GM21737 (cell line): ENCODE measurements around the gene RAP2C.

Experiments used
- ATAC-seq: cut with Tn5 transposase; IDR thresholded peaks from one replicate; pipeline ENCODE4 v1.9.1; 2021; ENCODE audit warnings: mild to moderate bottlenecking, moderate library complexity; ENCODE audit not compliant: unreplicated experiment

Gene RAP2C

DNA sequence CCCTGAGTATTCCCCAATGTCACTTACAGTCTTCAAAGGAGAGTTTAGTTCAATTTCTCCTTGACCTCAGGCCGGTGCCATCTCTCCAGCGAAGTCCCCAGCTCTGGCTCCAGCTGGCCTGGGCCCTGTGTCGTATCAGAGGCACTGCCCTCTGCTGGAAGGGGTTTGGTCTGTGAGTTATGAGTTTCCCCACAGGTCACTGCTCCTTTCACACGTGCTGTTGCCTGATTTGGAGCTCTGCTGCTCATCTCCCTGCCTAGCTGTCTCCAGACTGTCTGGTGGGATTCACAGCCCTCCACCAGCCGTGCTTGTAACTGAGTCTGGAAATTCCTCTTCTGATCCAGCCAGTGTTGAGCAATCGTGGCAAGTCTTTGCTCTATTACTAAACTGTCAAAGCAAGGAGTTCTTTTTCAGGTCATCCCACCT lies at the start of gene RAP2C:
Gene RAP2C (minus strand): TSS at position 105 of the 426 bp plus-strand sequence. CDS start 2,179 bp downstream, outside the sequence.
- ATAC-seq: peak; percentile 62

DNA sequence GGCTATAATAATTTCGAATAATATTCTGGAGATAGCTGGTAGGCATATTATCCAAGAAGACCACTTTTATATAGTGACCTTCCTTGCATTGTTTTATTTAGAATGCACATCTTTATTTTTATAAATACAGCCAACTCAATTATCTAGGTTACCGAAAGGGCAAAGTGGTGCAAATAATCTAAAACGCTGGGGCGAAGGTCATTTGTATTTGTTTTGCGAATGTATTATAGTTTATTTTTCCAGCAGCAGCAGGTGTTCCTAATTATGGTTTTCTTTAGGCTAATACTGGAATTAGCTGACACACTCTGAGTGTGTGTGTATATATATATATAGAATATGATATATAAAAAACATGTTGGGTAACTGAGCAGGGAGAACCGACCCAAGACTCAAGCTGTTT lies 48.1 kb upstream of the RAP2C start:
- ATAC-seq: no peak

GRCh38 chrX:132266583-132267355 lies 47.5 kb upstream of the RAP2C start:
- no peak for ATAC-seq

DNA sequence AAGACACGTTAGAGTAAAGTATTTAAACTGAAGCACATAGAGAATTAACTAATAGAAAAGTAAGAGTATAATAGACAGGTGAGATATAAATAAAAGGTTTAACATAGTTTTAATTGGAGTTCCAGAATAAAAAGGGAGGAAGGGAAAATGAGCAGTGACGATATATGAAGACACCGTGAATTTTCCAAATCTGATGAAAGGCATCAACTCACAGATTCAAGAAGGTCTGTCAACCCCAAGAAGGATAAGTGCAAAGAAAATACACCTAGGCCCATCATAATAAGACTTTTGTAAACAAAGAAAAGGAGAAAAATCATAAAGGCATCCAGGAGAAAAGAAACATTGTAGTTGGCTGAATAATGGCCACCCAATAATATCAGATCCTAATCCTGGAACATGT lies 43.9 kb upstream of the RAP2C start:
- no peak for ATAC-seq

DNA sequence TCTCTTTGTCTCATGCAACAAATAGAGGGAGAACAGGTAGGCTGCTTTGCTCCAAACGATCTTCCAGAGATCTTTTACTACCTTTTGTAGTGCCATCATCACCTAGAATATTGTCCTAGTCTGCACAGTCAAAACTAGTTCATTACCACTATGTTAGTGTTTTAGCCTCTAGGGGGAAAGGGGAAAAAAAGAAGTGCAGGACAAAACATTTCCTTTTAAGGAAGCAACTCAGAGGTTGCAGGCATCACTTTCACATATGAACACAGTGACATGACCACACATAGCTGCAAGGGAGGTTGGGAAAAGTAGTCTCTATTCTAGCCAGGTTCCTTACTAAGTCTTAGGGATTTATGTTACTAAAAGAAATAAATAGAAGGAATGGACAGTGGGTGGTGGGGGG lies 39.3 kb upstream of the RAP2C start:
- ATAC-seq: no peak

DNA sequence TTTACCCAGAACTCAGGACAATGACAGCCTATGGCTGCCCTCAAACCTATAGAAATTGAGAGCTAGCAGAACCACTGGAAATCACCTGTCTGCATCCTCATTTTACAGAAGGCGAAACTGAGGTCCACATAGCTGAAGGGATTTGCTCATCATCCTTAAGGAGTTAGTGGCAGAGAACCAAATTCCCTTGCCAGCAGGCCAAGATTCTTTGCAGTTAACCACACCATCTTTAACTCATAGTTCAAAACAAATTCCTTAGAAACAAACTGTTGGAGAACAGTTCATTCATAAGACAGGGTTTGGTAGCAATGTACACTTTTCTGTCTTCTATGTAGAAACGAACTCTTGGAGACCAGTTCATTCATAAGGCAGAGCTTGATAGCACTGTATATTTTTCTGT lies 37.9 kb upstream of the RAP2C start:
- ATAC-seq: no peak

DNA sequence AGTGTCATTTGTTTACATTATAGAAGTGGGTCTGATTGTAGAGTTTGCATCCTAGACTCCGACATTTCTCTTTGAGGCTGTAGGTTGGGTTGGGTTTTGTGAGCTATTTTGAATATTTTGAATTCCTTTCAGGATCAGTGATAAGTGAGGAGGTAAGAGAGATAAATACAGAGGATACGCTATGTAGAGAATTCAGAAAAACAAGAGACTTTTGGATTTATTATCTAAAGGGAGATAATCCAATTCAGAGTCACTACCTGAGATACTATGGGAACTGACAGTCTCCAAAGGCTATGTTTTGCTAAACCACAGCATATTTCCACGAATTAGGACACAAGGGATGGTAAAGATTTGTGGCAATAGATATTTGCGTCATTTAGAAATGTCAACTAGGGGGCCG lies 16.9 kb upstream of the RAP2C start:
- ATAC-seq: no peak

DNA sequence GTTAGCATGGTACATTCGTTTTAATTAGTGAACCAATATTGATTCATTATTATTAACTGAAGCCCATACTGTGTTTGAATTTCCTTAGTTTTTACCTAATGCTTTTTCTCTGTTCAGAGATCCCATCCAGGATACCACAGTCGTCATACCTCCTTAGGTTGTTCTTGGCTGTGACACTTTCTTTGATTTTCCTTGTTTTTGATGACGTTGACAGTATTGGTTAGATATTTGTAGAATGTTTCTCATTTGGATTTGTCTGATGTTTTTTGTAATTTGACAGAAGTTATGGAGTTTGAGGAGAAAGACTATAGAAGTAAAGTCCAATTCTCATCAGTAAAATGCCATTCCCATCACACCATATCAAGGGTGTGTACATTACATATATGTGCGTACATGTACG lies 16.2 kb upstream of the RAP2C start:
- ATAC-seq: no peak

DNA sequence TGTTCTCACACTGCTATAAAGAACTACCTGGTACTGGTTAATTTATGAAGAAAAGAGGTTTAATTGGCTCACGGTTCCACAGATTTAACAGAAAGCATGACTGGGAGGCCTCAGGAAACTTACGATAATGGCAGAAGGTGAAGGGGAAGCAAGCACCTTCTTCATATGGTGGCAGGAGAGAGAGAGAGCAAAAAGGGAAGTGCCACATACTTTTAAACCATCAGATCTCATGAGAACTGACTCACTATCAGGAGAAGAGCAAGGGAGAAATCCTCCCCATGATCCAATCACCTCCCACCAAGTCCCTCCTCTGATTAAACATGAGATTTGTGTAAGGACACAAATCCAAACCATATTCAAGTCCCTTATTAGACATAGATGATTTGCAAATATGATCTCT lies 12.3 kb upstream of the RAP2C start:
- no peak for ATAC-seq

DNA sequence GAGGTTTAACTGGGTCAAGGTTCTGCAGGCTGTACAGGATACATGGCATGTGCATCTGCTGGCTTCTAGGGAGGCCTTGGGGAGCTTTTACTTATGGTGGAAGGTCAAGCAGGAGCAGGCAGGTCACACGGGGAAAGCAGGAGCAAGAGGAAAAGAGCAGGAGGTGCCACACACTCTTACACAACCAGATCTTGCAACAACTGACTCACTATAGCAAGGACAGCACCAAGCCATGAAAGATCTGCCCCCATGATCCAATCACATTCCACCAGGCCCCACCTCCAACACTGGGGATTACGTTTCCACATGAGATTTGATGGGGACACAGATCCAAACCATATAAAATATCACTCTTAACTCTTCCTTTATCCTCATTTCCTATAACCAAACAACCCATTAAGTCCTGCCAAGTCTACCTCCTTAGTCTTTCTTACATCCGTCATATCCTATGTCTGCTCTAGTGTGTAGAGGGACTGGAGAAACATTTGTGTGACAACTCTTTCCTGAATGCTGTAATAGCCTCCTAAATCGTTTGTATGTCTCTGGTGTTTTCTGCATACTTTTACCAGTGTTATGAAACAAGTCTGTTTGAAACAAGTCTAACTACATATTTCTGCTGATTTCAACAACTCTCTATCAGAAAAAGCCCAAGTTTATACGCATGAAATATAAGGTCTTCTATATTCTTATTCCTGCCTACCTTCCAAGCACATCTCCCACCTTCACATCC lies 8.3 kb upstream of the RAP2C start:
- no peak for ATAC-seq

GRCh38 chrX:132226169-132226568 lies 6.9 kb upstream of the RAP2C start:
- ATAC-seq: no peak

GRCh38 chrX:132218100-132218812 lies 991 bp downstream of the RAP2C start:
- peak; percentile 52 for ATAC-seq

DNA sequence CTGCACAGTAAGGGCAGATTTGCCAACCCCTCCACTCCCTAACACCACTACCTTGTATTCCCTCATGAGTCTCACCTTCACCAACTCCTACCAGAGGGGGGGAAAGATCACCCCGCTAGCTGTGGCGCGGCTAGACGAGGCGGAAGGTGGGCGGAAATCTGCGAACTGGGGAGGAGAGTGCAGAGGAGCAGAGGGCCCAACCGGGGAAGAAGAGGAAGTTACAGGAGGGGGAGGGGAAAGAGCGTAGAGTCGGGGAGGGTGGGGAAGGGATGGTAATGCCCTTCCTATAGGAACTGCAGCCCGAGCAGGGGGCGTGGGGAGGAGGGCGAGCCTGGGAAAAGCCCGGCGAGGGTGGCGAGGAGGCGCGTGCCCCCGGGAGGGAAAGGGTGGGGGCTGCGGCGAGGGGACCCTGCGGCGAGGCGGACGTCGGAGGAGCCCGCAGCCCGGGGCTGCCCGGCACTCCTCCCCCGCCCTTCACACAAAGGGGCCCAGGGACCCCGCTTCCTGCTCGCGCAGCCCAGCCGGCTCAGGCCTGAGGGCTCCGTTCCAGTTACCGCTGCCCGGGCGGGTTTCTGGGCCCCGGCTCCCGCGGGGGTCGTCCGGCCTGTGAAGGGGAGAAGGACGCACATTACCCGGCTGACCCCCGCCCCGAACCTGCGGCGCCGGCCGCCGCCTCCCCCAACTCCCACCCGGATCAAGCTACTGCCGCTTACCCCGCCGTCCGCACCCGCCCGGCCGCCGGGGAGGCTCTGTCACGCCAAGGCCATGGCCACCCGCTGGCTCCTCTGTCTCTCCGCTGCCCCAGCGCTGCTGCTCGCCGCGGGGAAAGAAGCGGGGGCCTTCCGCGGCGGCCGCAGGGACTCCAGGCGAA lies 1.8 kb downstream of the RAP2C start:
- ATAC-seq: peak; percentile 64

DNA sequence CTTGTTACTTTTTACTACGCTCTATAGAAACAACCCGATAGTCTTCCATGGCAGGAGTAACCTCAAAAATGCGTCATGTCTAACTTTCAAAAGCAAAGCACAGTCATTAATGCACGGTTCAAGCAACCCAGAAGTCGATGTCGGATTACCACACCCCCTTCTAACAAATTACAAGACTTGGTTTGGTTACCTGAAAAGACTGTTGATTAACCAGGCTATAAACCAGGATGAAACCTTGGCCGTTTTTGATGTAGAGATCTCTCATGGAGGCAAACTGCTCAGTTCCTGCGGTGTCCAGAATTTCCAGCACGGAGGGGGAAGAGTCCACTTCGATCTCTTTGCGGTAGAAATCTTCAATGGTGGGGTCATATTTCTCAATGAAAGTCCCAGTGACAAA lies 2.4 kb downstream of the RAP2C start:
- ATAC-seq: peak; percentile 12

GRCh38 chrX:132216283-132216682 lies 3.0 kb downstream of the RAP2C start:
- ATAC-seq: no peak

- ATAC-seq: no peak
Measured at GRCh38 chrX:132214518-132214917, 4.7 kb downstream of the RAP2C start.

- ATAC-seq: no peak
Measured at GRCh38 chrX:132209527-132209926, 9.7 kb downstream of the RAP2C start.

GRCh38 chrX:132208422-132208821 lies 10.8 kb downstream of the RAP2C start:
- no peak for ATAC-seq

- ATAC-seq: no peak
Measured at GRCh38 chrX:132207996-132208395, 11.3 kb downstream of the RAP2C start.

- ATAC-seq: no peak
Measured at GRCh38 chrX:132206259-132206658, 13.0 kb downstream of the RAP2C start.

GRCh38 chrX:132204629-132205028 lies 14.6 kb downstream of the RAP2C start:
- ATAC-seq: no peak
